NAMALWA (cell line): Measurements from ENCODE around the gene NOP56.
A peak's percentile ranks its signal among the peaks of the same experiment; 100 is the strongest.

Experiments
- DNase-seq: peaks from one replicate; pipeline ENCODE4 v3.0.0-alpha.2; 2015; ENCODE audit warnings: low spot score

Gene NOP56, protein sequence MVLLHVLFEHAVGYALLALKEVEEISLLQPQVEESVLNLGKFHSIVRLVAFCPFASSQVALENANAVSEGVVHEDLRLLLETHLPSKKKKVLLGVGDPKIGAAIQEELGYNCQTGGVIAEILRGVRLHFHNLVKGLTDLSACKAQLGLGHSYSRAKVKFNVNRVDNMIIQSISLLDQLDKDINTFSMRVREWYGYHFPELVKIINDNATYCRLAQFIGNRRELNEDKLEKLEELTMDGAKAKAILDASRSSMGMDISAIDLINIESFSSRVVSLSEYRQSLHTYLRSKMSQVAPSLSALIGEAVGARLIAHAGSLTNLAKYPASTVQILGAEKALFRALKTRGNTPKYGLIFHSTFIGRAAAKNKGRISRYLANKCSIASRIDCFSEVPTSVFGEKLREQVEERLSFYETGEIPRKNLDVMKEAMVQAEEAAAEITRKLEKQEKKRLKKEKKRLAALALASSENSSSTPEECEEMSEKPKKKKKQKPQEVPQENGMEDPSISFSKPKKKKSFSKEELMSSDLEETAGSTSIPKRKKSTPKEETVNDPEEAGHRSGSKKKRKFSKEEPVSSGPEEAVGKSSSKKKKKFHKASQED

DNA sequence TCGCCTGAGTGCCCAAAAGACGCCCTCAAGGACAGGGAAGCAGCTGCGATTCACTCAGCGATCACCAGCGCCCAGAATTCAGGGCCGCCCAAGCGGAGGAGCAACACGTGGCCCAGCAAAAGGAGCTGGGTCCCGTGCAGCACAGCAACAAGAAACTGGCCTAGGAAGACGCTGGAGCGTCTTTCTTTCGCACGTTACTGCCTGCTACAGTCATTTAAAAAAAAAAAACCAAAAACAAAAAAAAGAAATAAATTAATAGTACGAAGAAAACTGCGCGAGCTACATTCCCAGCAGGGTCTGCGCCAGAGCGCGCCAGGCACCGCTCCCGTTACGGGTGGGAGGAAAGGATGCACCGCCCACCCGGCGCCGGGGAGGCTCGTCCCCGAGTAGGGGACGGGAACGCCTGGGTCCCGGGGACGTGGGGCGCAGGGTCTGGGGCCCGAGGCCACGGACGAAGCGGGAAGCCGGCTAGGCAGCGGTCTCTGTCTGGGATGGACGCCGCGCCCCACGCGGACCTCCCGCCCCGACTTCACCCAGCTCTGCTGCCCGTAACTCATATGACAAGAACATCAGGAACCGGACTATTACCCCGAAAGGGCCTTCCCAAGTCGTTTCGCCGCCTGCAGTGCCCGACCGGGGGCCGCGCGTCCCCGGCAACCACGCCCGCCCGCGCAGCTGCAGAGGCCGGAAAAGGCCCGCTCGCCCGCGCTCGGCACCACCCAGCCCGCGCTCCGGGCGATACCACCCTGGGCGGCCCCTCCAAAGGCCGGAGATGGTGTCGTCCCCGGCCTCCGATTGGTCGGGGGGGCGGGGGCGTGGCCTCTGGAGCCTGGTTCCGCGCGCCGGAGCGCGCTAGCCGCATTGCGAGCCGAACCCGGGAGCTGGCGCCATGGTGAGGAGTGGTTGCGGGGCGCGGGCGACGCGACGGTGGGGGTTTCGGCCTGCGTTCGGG, at the start of gene NOP56:
NOP56 (plus strand) TSS at position 861 of the 952 bp plus-strand sequence; CDS start at position 890, 29 bp downstream.
- peak; percentile 92 for DNase-seq

- DNase-seq, result peak; percentile 22
These were observed 49.7 kb upstream of the NOP56 start for GRCh38 chr20:2602746-2603145.

DNA sequence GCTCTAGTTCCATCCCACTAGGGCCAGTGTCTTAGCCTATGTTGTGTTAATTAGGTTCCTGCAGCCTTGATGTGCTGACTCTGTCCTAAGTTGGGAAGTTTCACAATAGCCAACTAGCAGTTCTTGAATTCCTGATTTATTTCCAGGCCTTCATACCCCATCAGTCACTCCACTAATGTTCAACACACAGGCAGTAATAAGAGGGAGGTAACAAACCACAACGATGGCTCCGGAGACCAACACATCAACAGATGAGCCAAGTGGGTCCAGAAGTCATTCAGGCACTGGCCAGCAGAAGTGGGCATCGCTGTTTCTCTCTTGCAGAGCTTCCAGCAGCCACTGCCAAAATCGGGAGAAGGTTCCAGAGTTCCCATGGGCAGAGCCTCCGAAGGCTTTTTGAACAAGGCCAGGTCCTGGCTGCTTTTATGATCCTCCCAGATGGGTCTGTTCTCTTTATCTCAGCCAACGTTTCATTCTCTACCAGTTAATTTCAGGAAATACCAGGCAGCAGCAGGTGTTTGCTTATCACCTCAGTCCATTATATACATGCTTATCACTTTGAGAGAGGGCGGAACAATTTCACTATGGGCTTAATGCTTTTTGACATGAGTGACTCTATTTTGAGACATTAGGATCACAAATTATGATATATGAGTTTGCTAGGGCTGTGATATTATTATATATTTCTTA, 48.5 kb upstream of the NOP56 start:
- no peak for DNase-seq

GRCh38 chr20:2604506-2604835, 48.0 kb upstream of the NOP56 start:
- no peak for DNase-seq

DNA sequence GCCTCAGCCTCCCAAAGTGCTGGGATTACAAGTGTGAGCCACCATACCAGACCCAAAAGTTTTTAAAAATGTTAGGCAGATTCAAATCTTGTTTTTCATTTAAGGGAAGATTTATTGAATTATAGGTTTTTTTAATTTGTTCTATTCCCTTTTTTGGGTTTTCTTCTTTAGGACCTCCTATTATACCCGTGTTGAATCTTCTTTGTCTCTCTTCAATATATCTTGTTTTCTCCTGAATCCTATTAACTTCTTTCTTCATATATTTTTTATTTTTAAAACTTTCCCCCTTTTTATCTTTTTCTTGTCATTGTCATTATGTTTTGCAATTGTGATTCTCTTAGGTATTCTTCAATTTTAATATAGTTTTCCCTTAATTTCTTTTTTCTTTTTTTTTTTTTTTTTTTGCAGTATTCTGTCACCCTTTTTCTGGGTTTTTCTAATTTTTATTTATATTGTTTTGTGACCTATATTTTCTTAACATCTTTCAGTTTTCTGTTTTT, 45.9 kb upstream of the NOP56 start:
- no peak for DNase-seq

GRCh38 chr20:2610326-2610725, 42.1 kb upstream of the NOP56 start:
- no peak for DNase-seq

GRCh38 chr20:2610941-2611720, 41.3 kb upstream of the NOP56 start:
- DNase-seq, result no peak

DNA sequence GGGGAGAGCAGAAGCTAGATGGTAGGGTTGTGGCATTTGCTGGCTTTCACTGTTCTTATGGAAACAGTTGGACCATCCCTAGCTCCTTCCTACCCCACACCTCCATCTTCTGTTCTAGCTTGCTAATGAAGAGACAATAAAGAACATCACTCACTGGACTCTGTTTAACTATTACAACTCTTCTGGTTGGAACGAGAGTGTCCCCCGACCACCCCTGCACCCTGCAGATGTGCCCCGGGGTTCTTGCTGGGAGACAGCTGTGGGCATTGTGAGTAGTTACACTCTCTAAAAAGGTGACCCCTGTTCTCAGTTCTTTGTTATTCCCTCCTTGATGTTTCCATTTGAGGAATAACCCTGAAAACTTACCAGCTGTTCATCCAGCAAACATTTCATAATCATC, 40.4 kb upstream of the NOP56 start:
- DNase-seq, result no peak

DNA sequence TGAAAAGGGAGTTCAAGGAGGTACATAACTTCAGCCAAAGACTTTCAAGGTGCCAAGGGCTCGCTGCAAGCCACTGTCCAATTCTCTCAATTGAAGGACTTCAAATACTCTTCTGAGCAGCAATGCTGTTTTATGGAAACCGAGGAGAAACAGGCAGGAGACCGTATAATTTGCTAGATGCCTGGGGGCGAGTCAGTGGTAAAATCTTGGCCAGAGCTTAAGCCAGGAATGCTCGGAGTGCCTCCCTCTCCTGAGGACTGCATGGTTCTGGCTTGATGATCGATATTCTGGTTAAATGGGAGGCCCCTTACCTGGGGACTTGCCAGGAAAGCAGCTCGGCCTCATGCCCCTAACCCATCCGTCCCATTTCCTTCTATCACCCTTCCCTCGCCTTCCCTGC, 35.8 kb upstream of the NOP56 start:
- no peak for DNase-seq

- peak; percentile 46 for DNase-seq
These were observed 35.2 kb upstream of the NOP56 start for GRCh38 chr20:2617099-2617714.

- DNase-seq, result no peak
These were observed 33.6 kb upstream of the NOP56 start for GRCh38 chr20:2618815-2619214.

DNA sequence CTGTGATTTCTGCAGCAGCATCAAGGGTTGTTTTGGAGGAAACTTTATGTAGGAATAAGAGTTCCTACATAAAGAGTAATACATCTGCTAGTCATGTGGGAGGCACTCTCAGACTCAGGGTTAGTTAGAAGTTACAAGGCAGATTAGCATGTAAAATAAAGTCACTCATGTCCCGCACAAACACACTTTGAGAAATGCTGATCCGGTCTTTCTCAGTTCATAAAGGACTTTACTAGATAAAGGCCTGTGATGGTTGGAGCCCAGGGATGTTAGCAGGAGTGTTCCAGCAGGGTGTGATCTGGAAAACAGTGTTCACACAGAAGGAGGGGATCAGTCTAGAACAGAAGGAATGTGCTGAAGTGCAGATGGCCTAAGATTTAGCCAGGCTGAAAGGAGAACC, 33.1 kb upstream of the NOP56 start:
- DNase-seq, result no peak

- DNase-seq, result no peak
These were observed 32.4 kb upstream of the NOP56 start for GRCh38 chr20:2619961-2620595.

DNA sequence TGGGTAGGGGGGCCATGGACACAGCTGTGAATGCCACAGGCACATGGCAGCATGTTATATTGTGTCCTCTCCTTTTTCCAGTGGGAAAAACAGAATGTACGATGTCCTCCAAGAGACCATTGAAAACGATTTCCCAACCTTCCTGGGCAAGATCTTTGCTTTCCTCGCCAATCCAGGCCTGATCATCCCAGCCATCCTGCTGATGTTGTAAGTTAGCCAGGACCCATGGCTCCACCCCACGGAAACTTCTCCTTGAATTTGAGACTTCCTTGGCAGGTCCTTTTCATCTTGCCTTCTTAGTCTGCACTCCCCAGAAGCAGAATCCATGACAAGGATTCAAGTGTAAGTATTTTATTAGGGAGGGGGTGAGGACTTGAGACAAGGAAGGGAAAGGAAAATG, 28.2 kb upstream of the NOP56 start:
- DNase-seq, result no peak

DNA sequence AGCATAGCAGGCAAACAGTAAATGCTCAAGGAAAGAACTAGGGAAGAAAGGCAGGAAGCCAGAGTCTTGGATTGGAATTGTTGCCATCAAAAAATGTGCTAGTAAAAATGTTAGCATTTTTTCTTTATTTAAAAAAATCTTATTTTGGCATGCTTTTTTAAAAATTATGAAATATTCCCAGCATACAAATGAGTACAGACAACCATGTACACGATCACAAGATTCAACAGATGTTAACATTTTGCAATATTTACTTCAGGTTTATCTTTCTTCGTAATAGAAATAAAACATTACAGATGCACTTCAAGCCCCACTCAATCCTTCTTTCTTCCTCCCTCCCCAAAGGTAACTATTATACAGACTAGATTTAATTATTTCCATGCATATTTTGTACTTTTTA, 27.4 kb upstream of the NOP56 start:
- no peak for DNase-seq

DNA sequence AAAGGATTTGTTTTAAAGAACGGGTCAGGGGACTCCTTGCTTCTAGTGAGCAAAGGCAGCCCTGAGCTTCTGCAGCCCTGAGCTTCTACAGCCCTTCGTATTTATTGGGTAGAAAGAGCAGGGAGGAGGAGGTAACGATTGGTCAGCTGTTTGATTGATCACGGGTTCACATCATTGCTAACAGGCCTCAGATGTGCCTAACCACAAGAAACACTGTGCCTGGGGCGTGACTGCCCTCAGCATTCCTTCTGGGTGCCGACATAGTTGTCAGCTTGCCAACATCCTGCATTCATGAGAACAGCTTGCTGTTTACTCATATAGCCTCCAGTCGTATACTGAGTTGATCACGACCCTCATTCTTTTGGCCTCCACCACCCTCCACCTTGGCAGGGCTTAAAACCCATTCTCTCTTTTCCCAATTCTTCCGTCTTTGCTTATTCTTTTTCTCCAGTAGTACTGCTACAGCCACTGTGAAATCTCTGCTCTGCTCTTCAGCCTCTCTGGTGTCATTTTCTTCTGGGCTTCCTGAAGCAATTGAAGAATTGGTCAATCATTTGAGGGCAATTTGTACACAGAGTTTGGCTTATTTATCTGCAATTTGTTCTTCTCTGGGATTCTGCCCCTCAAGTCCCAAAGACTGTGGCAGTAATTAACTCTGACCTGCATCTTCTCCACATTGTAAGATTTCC, 25.4 kb upstream of the NOP56 start:
- DNase-seq, result no peak

DNA sequence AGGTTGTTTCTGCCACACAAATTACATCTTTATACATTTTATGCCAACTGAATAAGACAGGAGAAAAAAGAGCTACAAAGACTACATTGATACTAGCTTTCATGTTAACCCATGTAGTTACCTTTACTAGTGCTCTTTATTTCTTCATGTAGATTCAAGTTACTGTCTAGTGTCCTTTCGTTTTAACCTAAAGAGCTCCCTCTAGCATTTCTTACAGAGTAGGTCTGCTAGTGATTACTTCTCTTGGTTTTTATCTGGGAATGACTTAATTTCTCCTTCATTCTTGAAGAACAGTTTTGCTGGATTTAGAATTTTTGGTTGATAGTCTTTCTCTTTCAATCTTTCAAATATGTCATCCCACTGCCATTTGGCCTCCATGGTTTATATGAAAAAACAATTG, 21.2 kb upstream of the NOP56 start:
- peak; percentile 9 for DNase-seq

DNA sequence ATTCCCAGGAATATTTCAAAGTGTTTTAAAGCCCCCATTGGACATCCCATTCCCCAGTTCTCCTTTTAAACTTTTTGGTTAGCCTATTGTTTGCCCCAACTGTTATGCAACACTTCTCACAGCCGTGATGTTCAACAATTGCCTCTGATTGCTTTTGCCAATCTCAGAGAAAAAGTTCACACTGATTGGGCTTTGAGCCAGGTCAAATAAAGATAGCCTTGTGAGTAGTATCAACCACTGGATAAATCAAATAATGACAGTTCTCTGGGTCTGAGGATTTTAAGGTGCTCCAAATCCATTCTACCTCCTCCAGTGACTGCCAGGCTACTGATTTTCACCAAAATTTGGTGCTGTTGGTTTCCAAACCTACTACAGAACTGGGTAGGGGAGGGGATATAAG, 19.1 kb upstream of the NOP56 start:
- DNase-seq, result no peak

- DNase-seq, result no peak
These were observed 15.2 kb upstream of the NOP56 start for GRCh38 chr20:2637246-2637645.

GRCh38 chr20:2640260-2640659, 12.2 kb upstream of the NOP56 start:
- no peak for DNase-seq
